ENCODE measurements around the gene GHSR.

GHSR gene

DNA sequence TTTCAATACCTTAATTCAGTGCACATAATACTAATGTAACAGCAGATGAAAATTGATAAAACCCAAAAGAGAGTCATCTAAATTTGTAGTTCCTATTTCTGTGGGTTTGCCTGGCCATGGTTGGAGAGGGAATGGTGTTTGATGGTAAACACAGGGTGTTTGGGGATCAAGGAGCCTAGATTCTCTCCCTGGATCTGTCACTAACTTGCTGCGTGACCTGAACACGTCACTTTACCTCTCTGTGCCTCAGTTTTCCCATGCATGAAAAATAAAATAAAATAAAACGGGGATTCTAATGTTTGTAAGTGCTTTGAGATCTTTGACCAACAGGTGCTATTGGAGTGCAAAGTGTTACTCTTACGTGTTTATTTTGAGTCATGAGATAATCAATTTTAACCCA, 49.8 kb downstream of the GHSR start:
- TF ChIP-seq, protein P1, sequence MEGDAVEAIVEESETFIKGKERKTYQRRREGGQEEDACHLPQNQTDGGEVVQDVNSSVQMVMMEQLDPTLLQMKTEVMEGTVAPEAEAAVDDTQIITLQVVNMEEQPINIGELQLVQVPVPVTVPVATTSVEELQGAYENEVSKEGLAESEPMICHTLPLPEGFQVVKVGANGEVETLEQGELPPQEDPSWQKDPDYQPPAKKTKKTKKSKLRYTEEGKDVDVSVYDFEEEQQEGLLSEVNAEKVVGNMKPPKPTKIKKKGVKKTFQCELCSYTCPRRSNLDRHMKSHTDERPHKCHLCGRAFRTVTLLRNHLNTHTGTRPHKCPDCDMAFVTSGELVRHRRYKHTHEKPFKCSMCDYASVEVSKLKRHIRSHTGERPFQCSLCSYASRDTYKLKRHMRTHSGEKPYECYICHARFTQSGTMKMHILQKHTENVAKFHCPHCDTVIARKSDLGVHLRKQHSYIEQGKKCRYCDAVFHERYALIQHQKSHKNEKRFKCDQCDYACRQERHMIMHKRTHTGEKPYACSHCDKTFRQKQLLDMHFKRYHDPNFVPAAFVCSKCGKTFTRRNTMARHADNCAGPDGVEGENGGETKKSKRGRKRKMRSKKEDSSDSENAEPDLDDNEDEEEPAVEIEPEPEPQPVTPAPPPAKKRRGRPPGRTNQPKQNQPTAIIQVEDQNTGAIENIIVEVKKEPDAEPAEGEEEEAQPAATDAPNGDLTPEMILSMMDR (IDR thresholded peaks at IDR 0.05), result no peak
- Histone ChIP-seq H3K36me3 (peaks cover 52% of the 10 kb centered on the region), H3K27ac (no peak overlapping the region), H3K9me3 (no peaks in the 10 kb centered on the region), H3K27me3 (no peaks in the 10 kb centered on the region), H3K4me3 (ENCODE audit: low read depth in 1 of 2, low read length in 1 of 2) (no peak overlapping the region), H3K4me1 (ENCODE audit: control insufficient read depth in 1 of 2, insufficient read depth in 1 of 2, low read depth in 1 of 2, low read length in 1 of 2) (no peaks in the 10 kb centered on the region)

DNA sequence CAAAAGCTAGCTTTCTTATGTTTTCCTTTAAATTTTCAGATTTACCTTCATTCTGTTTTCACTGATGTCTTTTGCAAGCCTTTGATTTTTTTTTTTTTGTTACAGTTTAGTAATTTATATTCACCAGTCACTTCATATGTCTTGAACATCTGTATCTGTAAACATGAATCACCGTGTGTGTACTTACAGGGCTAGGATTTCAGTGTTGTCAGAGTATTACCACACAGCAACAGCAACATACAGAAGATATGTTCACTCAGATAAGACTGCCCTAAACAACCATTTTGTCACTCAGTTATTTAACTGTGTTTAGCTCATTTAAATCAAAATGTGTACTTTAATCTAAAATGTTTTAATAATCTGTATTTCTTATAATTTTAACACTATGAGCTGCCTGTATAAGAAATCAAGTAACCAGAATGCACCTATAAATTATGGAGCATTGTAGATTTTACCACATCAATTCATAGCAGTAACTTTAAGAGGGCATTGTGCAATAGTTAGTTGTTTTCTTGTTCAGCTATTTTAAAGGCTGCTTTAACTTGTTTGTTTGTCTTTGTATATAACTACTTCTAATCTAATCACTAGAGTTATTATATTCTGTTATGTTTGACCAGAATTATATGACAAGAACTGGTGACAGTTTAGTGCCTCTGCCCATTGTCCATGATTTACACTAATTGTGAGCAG, 50.4 kb downstream of the GHSR start:
- Histone ChIP-seq H3K9me3 (no peaks in the 10 kb centered on the region), H3K27me3 (no peaks in the 10 kb centered on the region), H3K36me3 (peaks cover 52% of the 10 kb centered on the region), H3K4me3 (ENCODE audit: low read depth in 1 of 2, low read length in 1 of 2) (no peak overlapping the region), H3K4me1 (ENCODE audit: control insufficient read depth in 1 of 2, insufficient read depth in 1 of 2, low read depth in 1 of 2, low read length in 1 of 2) (no peaks in the 10 kb centered on the region), H3K27ac (no peak overlapping the region)
- TF ChIP-seq, protein P1 (IDR thresholded peaks at IDR 0.05), result no peak

DNA sequence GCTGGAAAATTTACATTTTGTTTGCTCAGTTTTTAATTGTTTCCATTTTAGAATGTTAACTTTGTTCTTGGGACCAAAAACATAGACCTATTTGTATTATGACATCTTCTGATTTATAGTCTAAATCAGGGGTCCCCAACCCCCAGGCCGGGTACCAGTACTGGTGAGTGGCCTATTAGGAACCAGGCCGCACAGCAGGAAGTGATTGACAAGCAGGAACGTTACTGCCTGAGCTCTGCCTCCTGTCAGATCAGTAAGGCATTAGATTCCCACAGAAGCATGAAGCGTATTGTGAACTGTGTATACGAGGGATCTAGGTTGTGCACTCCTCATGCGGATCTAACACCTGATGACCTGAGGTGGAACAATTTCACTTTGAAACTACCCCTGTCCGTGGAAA, 51.9 kb downstream of the GHSR start:
- TF ChIP-seq, protein P1 (IDR thresholded peaks at IDR 0.05), result no peak
- Histone ChIP-seq H3K4me1 (ENCODE audit: control insufficient read depth in 1 of 2, insufficient read depth in 1 of 2, low read depth in 1 of 2, low read length in 1 of 2) (peaks cover 0 to 7% of the 10 kb centered on the region in 2 experiments), H3K36me3 (peaks cover 41% of the 10 kb centered on the region), H3K4me3 (ENCODE audit: low read depth in 1 of 2, low read length in 1 of 2) (no peak overlapping the region), H3K27ac (no peak overlapping the region), H3K27me3 (no peaks in the 10 kb centered on the region), H3K9me3 (no peaks in the 10 kb centered on the region)

DNA sequence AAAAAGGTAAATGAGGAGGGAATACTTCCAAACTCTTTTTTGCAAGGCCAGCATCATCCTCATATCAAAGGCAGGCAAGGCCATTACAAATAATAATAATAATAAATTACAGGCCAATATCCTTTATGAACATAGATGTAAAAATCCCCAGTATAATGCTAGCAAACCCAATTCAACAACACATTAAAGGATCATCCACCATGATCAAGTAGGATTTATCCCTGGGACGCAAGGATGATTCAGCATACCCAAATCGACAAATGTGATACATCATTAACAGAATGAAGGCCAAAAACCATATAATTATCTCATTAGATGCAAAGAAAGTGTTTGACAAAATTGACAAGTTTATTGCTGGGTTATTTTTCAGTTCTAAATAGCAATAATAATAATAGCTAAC, 53.6 kb downstream of the GHSR start:
- H3K4me1 ChIP-seq (ENCODE audit: control insufficient read depth in 1 of 2, insufficient read depth in 1 of 2, low read depth in 1 of 2, low read length in 1 of 2), result peaks cover 0 to 9% of the 10 kb centered on the region in 2 experiments
- no peaks in the 10 kb centered on the region for H3K27me3 ChIP-seq
- H3K27ac ChIP-seq, result no peak overlapping the region
- H3K36me3 ChIP-seq, result peaks cover 33% of the 10 kb centered on the region
- H3K4me3 ChIP-seq (ENCODE audit: low read depth in 1 of 2, low read length in 1 of 2), result no peak overlapping the region
- TF ChIP-seq, protein P1 (IDR thresholded peaks at IDR 0.05), result no peak
- no peaks in the 10 kb centered on the region for H3K9me3 ChIP-seq
